GM12878 (cell line): Measurements from ENCODE around the gene INSC.

Experiments
- CTCF ChIP-seq, 3 experiments: IDR thresholded peaks in 2 of 3; conservative IDR thresholded peaks in 1 of 3; 2 replicates each; pipeline ENCODE4 v1.5.1; 2011; ENCODE audit warnings: low read depth in 3 of 3, low read length in 3 of 3, mild to moderate bottlenecking in 3 of 3, control low read depth in 2 of 3, moderate library complexity in 2 of 3, inconsistent platforms in 1 of 3, mixed read lengths in 1 of 3; ENCODE audit not compliant: control insufficient read depth in 2 of 3, insufficient read depth in 1 of 3; ENCODE audit errors: extremely low read depth in 1 of 3
- EZH2 ChIP-seq: IDR thresholded peaks from 2 replicates; pipeline ENCODE4 v1.6.1; 2012; ENCODE audit warnings: low read depth, mild to moderate bottlenecking, control low read depth, inconsistent platforms, low read length, borderline replicate concordance; ENCODE audit not compliant: control insufficient read depth
- NFIC ChIP-seq: IDR thresholded peaks from 2 replicates; pipeline ENCODE4 v1.6.1; 2012; ENCODE audit warnings: low read depth, mild to moderate bottlenecking, inconsistent platforms, low read length, moderate library complexity
- NRF1 ChIP-seq: conservative IDR thresholded peaks from 2 replicates; pipeline ENCODE4 v1.6.1; 2011; ENCODE audit warnings: mild to moderate bottlenecking, low read depth, low read length, improper control_type of control experiment
- PAX8 ChIP-seq: fragments of 450-650 bp; IDR thresholded peaks from 2 replicates; pipeline ENCODE4 v1.6.1; 2017; ENCODE audit warnings: mild to moderate bottlenecking, moderate library complexity
- ZNF24 ChIP-seq: fragments of 450-650 bp; IDR thresholded peaks from 2 replicates; pipeline ENCODE4 v1.6.1; 2017; ENCODE audit warnings: antibody characterized with exemption, mild to moderate bottlenecking
- TF ChIP-seq, protein P1 (sequence below): fragments of 450-650 bp; IDR thresholded peaks from 2 replicates; pipeline ENCODE4 v1.6.1; 2017; ENCODE audit warnings: mild to moderate bottlenecking

GRCh38 chr11:15202626-15203025 lies 87.9 kb downstream of the INSC start:
- no peak for TF ChIP-seq NRF1
- TF ChIP-seq, protein P1, sequence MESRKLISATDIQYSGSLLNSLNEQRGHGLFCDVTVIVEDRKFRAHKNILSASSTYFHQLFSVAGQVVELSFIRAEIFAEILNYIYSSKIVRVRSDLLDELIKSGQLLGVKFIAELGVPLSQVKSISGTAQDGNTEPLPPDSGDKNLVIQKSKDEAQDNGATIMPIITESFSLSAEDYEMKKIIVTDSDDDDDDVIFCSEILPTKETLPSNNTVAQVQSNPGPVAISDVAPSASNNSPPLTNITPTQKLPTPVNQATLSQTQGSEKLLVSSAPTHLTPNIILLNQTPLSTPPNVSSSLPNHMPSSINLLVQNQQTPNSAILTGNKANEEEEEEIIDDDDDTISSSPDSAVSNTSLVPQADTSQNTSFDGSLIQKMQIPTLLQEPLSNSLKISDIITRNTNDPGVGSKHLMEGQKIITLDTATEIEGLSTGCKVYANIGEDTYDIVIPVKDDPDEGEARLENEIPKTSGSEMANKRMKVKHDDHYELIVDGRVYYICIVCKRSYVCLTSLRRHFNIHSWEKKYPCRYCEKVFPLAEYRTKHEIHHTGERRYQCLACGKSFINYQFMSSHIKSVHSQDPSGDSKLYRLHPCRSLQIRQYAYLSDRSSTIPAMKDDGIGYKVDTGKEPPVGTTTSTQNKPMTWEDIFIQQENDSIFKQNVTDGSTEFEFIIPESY = no peak
- TF ChIP-seq EZH2 = no peak
- no peak for TF ChIP-seq NFIC
- no peak for TF ChIP-seq CTCF (IDR thresholded peaks at IDR 0.05 in 2 of 3, conservative IDR thresholded peaks at IDR 0.05 in 1 of 3; ENCODE audit: control insufficient read depth in 2 of 3, extremely low read depth in 1 of 3, insufficient read depth in 1 of 3, low read depth in 3 of 3, low read length in 3 of 3)
- no peak for TF ChIP-seq PAX8
- no peak for TF ChIP-seq ZNF24
